Measurements from ENCODE around the gene TAOK2.

Gene TAOK2

GRCh38 chr16:29963021-29963743 lies 10.5 kb upstream of the TAOK2 start:
- DNase-seq = no peak

GRCh38 chr16:29968205-29968604 lies 5.5 kb upstream of the TAOK2 start:
- DNase-seq = no peak

DNA sequence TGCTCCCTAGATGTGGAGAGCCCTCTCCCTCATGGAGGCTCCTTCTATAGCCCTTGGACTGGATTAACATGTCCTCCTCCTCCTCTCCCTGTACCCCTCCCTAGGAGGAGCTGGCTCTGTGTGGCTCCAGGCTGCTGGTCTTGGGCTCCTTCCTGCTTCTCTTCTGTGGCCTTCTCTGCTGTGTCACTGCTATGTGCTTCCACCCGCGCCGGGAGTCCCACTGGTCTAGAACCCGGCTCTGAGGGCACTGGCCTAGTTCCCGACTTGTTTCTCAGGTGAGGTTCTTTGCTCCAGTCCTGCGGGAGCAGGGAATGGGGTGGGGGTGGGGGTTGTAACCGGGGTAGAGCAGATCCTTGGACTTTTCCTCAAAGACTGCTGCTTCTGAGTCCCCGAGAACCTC lies 2.4 kb upstream of the TAOK2 start:
- no peak for DNase-seq

DNA sequence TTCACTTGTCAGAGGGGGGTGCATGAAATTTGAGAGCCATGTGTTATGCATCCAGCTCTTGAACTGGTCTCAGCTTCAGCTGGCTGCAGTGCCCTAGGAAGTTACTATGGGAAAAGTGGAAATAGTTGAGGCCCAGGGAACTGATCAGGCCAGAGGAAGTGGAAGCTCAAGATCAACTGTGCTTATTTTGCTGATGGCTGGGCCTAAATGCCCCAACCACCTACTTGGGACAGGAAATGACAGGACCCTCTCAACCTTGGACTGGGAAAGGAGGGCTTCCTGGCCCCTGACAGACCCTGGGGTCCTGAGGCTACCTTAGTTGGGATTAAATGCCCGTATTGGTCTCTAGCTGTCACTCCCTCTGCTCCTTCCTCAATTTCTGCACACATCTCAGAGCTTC lies 1.2 kb upstream of the TAOK2 start:
- DNase-seq = no peak

DNA sequence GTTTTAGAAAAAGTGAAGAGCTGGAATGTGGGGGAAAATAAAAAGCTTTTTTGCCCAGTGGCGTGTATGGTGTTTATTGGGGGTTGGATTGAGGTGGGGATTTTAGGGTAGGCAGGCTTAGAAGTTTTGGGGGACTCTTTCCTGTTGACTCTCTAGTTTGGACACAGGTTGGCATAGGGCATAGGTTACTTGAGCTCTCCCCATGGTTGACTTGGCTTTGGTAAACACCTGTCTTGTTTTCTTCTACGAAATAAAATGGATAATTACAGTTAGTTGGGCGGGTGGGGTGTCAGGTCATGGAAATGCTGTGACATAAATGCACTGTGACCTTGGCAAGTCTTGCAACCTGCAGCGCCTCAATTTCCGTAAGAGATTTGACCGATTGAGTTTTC lies 680 bp upstream of the TAOK2 start:
- no peak for DNase-seq

DNA sequence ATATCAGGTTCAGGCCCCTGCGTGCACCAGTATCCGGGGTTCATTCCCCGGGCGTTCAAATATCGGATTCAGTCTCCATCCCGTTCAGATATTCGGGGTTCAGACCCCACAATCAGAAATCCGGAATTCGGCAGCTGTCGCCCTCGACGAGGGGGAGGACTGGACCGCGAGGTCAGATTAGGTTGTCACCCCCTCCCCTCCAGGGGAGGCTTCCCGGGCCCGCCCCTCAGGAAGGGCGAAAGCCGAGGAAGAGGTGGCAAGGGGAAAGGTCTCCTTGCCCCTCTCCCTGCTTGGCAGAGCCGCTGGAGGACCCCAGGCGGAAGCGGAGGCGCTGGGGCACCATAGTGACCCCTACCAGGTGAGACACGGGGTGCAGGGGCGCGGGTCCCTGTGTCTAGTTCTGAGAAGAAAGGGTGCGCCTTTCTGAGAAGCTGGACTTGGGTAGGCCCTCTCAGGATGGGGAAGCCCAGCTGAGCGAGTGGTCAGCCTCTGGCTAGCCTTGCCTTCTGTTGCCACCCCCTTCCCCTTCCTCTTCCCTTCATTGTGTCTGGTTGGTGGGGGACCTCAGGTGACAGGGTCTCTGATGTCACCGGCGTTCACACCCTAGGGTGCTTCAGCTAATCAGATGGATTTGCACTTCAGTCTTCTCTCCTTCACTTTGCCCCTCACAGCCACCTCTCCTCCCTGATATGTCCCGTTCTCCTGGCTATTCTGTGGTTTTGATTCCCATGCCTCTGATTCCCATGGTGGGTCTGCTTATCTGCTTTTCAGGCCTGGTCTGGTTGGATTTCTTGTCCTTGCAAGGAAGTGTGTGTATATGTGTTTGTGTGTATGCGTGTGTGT lies 844 bp downstream of the TAOK2 start:
- DNase-seq = no peak

- DNase-seq = no peak
Measured at GRCh38 chr16:29975134-29975538, 1.5 kb downstream of the TAOK2 start.

GRCh38 chr16:29975811-29976511 lies 2.3 kb downstream of the TAOK2 start:
- DNase-seq = no peak

GRCh38 chr16:29977063-29977825 lies 3.6 kb downstream of the TAOK2 start:
- DNase-seq = no peak

DNA sequence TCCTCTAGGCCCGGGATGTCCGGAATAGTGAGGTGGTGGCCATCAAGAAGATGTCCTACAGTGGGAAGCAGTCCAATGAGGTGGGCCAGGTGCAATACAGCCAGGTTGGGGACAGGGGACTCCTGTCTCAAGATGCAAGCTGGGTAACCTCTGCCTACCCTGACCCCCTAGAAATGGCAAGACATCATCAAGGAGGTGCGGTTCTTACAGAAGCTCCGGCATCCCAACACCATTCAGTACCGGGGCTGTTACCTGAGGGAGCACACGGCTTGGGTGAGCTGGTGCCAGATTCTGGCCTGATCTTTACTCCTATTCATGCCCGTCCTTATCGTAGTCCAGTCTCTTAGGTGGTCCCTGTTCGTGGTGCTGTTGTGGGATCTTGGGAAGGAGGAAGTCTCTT lies 4.4 kb downstream of the TAOK2 start:
- DNase-seq = no peak

- DNase-seq = no peak
Measured at GRCh38 chr16:29978564-29979270, 5.0 kb downstream of the TAOK2 start.

DNA sequence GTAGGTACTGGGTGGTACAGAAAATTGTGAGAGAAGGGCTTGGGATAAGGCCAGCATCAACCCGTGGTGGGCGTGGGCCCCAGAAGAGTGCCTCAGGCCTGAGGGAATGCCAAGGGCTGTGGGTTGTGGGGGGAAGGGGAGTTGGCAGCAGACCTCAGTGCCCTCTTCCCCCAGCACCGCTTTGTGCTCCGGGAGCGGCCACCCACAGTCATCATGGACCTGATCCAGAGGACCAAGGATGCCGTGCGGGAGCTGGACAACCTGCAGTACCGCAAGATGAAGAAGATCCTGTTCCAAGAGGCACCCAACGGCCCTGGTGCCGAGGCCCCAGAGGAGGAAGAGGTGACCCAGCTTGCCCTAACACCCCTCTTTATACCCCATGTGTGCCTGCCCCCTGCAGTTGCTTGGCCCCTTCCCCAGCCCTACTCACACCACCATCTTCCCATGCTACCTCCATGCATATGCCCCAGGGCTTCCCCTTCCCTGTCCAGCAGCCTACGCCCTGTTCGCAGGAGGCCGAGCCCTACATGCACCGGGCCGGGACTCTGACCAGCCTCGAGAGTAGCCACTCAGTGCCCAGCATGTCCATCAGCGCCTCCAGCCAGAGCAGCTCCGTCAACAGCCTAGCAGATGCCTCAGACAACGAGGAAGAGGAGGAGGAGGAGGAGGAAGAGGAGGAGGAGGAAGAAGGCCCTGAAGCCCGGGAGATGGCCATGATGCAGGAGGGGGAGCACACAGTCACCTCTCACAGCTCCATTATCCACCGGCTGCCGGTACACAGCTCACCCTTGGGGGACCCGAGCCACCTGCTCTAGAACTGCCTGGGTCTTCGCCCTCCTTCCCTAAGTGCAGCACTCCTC lies 9.1 kb downstream of the TAOK2 start:
- no peak for DNase-seq

DNA sequence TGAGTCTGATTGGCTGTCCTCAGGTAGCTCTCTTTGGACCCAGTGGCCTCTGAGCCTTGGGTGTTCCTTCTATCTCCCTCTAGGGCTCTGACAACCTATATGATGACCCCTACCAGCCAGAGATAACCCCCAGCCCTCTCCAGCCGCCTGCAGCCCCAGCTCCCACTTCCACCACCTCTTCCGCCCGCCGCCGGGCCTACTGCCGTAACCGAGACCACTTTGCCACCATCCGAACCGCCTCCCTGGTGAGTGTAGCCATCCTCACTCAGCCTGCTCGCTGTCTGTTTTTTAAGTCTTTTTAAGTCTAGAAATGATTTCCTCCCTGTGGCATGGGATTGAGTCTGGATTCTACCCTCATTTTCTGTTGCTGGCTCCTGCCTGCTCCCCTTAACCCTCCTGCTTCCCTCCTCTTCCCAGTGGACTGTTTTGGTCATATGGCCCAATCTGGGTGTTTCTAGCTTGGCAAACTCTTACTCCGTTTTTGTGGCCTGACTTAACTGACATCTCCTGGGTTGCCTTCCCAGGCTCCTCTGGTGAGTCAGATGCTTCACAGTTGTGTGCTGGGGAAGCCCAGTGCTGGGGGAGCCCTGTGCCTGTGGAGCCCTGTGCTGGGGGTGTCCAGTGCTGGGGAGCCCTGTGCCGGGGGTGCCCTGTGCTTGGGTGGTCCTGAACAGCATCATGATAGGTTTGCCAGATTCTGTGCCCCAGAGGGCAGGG lies 9.9 kb downstream of the TAOK2 start:
- DNase-seq = no peak

DNA sequence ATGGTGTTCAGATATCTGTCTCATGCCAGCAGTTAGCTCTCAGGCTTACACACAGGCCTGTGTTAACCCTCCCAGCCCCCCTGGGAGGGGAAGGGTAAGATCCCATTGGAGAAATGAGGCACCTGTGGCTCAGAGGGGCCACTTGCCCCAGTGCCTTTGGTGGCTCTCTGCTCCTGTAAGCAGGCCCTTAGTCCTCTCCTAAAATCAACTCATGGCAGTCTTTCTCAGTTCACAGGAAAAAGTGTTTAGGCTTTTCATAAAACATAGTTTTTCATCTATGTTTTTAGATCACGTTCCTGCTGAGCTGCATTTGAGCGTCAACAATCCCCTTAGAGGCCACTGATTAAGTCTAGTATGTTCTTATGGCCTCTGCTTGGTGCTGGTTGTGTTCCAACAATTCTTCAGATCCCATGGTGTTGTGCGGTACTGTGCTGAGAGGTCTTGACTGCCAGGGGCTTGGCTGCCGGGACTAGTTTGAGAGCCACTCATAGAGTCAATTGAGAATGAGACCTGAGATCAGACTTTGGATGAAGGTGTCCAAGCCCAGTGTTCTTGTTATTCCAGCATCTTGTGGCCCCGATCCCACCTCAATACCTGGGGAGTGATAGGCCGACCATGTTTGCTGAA lies 10.6 kb downstream of the TAOK2 start:
- no peak for DNase-seq

DNA sequence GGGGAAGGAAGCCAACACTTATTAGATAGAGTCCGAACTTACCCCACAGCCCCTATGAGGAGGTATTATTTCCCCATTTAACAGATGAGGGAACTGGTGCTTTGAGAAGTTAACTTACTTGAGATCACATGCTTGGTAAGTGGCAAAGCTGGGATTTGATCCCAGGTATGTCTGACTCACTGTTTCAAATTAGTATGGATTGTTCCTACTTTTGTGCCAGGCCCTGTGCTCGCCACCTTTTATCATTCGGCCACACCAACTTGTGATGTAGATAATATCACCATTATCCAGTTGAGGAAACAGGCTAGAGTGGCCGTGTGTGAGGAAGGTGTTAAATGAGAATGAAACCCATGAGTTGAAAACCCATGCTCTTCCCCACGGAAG lies 11.1 kb downstream of the TAOK2 start:
- DNase-seq = no peak

DNA sequence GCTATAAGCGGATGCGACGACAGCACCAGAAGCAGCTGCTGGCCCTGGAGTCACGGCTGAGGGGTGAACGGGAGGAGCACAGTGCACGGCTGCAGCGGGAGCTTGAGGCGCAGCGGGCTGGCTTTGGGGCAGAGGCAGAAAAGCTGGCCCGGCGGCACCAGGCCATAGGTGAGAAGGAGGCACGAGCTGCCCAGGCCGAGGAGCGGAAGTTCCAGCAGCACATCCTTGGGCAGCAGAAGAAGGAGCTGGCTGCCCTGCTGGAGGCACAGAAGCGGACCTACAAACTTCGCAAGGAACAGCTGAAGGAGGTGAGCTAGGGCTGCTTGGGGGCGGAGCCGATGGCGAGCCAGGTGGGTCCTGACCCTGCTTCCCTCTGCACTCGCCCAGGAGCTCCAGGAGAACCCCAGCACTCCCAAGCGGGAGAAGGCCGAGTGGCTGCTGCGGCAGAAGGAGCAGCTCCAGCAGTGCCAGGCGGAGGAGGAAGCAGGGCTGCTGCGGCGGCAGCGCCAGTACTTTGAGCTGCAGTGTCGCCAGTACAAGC lies 11.7 kb downstream of the TAOK2 start:
- DNase-seq = no peak

- DNase-seq = no peak
Measured at GRCh38 chr16:29986231-29986630, 12.6 kb downstream of the TAOK2 start.

- no peak for DNase-seq
Measured at GRCh38 chr16:29986931-29987330, 13.3 kb downstream of the TAOK2 start.

- no peak for DNase-seq
Measured at GRCh38 chr16:29987371-29988085, 13.9 kb downstream of the TAOK2 start.

Data from activated CD8-positive, alpha-beta memory T cell treated with anti-CD3 and anti-CD28 coated beads, Interleukin-2, amount 50 U/mL, for 4 hours (primary cell).